BE2C (cell line): Measurements from ENCODE around the gene CLEC16A.

Source experiments
- DNase-seq: peaks from one replicate; pipeline ENCODE4 v3.0.0-alpha.2; 2020
- H3K27me3 ChIP-seq: fragments of 250-450 bp; sonication (Bioruptor Pico); 2 replicates; pipeline ENCODE4 v1.5.1; 2020; ENCODE audit warnings: mild to moderate bottlenecking
- H3K36me3 ChIP-seq: fragments of 250-450 bp; sonication (Bioruptor Pico); 2 replicates; pipeline ENCODE4 v1.5.1; 2020; ENCODE audit warnings: mild to moderate bottlenecking
- H3K4me1 ChIP-seq: fragments of 250-450 bp; sonication (Bioruptor Pico); 2 replicates; pipeline ENCODE4 v1.5.1; 2020
- H3K4me3 ChIP-seq: 2 replicates; pipeline ENCODE4 v1.5.1; 2011; ENCODE audit warnings: low read depth, low read length
- H3K9me3 ChIP-seq: fragments of 250-450 bp; sonication (Bioruptor Pico); 2 replicates; pipeline ENCODE4 v1.5.1; 2020
- CTCF ChIP-seq: IDR thresholded peaks from 2 replicates; pipeline ENCODE4 v1.5.1; 2012; ENCODE audit warnings: mild to moderate bottlenecking, low read depth, low read length

CLEC16A gene

DNA sequence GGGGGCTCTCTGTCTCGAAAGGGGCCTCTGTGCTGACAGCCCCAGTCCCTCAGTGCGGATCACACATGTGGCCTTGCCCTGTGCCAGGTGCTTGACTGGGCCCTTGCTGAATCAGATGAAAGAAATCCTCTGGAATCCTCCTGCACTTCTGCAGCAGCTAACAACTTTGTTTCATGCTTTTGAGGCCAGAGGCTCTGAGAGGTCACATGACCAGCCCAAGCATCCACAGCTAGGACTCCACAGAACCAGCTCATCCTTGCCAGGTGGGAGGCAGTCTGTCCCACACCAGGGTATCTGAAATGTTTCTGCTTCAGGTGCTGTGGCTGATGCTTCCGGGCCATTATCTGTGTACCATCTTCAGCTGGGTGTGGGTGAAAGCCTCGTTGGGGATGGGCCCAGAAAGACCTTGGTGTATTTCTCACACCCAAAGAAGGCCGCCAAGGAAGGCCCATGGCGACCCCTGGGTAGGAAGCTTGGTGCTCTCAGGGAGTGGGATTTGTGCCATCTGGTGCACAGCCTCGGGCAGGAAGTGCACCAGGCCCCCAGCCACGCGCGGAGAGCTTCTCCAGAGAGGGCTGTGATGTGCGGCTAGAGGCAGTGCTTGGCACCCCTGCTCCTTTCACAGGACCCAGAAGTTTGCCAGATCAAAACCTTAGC lies 143.8 kb downstream of the CLEC16A start:
- TF ChIP-seq CTCF: no peak
- Histone ChIP-seq H3K27me3 (no peaks in the 10 kb centered on the region), H3K9me3 (no peaks in the 10 kb centered on the region), H3K4me1 (peaks cover 4% of the 10 kb centered on the region), H3K36me3 (no peaks in the 10 kb centered on the region; the same call in 1 of the 2 replicates), H3K4me3 (no peak overlapping the region)
- no peak for DNase-seq

- no peak for TF ChIP-seq CTCF
- Histone ChIP-seq H3K4me1 (peaks cover 4% of the 10 kb centered on the region), H3K27me3 (no peaks in the 10 kb centered on the region), H3K9me3 (no peaks in the 10 kb centered on the region), H3K36me3 (no peaks in the 10 kb centered on the region; the same call in 1 of the 2 replicates), H3K4me3 (no peak overlapping the region)
- DNase-seq: no peak
Measured at GRCh38 chr16:11088831-11089230, 144.5 kb downstream of the CLEC16A start.

GRCh38 chr16:11089504-11090124 lies 145.2 kb downstream of the CLEC16A start:
- Histone ChIP-seq H3K9me3 (no peaks in the 10 kb centered on the region), H3K4me1 (peaks cover 4% of the 10 kb centered on the region), H3K36me3 (no peaks in the 10 kb centered on the region; the same call in 1 of the 2 replicates), H3K4me3 (no peak overlapping the region), H3K27me3 (no peaks in the 10 kb centered on the region)
- DNase-seq: no peak
- no peak for TF ChIP-seq CTCF

GRCh38 chr16:11090232-11090631 lies 145.9 kb downstream of the CLEC16A start:
- Histone ChIP-seq H3K4me1 (peaks cover 4% of the 10 kb centered on the region), H3K9me3 (no peaks in the 10 kb centered on the region), H3K27me3 (no peaks in the 10 kb centered on the region), H3K36me3 (no peaks in the 10 kb centered on the region; the same call in 1 of the 2 replicates), H3K4me3 (no peak overlapping the region)
- no peak for TF ChIP-seq CTCF
- no peak for DNase-seq

- Histone ChIP-seq H3K36me3 (no peaks in the 10 kb centered on the region; the same call in 1 of the 2 replicates), H3K9me3 (no peaks in the 10 kb centered on the region), H3K27me3 (no peaks in the 10 kb centered on the region), H3K4me3 (no peak overlapping the region), H3K4me1 (peaks cover 4% of the 10 kb centered on the region; the same call in 1 of the 2 replicates)
- TF ChIP-seq CTCF: no peak
- DNase-seq: no peak
Measured at GRCh38 chr16:11091021-11091785, 146.8 kb downstream of the CLEC16A start.
